ENCODE data around the gene RNASE1.

RNASE1 gene

GRCh38 chr14:20789230-20789813, 13.3 kb downstream of the RNASE1 start:
- H3K36me3 ChIP-seq: no peaks in the 10 kb centered on the region
- peaks cover 86% of the 10 kb centered on the region for H3K27me3 ChIP-seq (ENCODE audit: insufficient read depth, low read depth, severe bottlenecking)
- H3K27ac ChIP-seq: no peak overlapping the region
- H3K4me3 ChIP-seq (ENCODE audit: low read depth, low read length): no peak overlapping the region
- no peak for DNase-seq
- H3K9me3 ChIP-seq (ENCODE audit: severe bottlenecking): no peaks in the 10 kb centered on the region
- no peak for TF ChIP-seq CTCF (IDR thresholded peaks at IDR 0.05; ENCODE audit: low read depth, low read length)

GRCh38 chr14:20787025-20787424, 15.6 kb downstream of the RNASE1 start:
- no peak for DNase-seq
- Histone ChIP-seq H3K4me3 (ENCODE audit: low read depth, low read length) (no peak overlapping the region), H3K9me3 (ENCODE audit: severe bottlenecking) (no peaks in the 10 kb centered on the region), H3K36me3 (no peaks in the 10 kb centered on the region), H3K27ac (no peak overlapping the region), H3K27me3 (ENCODE audit: insufficient read depth, low read depth, severe bottlenecking) (peaks cover 87% of the 10 kb centered on the region)
- no peak for TF ChIP-seq CTCF (IDR thresholded peaks at IDR 0.05; ENCODE audit: low read depth, low read length)

GRCh38 chr14:20782280-20782890, 20.3 kb downstream of the RNASE1 start:
- H3K27ac ChIP-seq: no peak overlapping the region
- peaks cover 83% of the 10 kb centered on the region for H3K27me3 ChIP-seq (ENCODE audit: insufficient read depth, low read depth, severe bottlenecking)
- no peak overlapping the region for H3K4me3 ChIP-seq (ENCODE audit: low read depth, low read length)
- no peaks in the 10 kb centered on the region for H3K36me3 ChIP-seq
- H3K9me3 ChIP-seq (ENCODE audit: severe bottlenecking): no peaks in the 10 kb centered on the region
- DNase-seq: no peak
- no peak for TF ChIP-seq CTCF (IDR thresholded peaks at IDR 0.05; ENCODE audit: low read depth, low read length)

- Histone ChIP-seq H3K4me3 (ENCODE audit: low read depth, low read length) (no peak overlapping the region), H3K27ac (no peak overlapping the region), H3K27me3 (ENCODE audit: insufficient read depth, low read depth, severe bottlenecking) (peaks cover 84% of the 10 kb centered on the region), H3K9me3 (ENCODE audit: severe bottlenecking) (no peaks in the 10 kb centered on the region), H3K36me3 (no peaks in the 10 kb centered on the region)
- TF ChIP-seq CTCF (IDR thresholded peaks at IDR 0.05; ENCODE audit: low read depth, low read length): no peak
- DNase-seq: no peak
Measured at GRCh38 chr14:20781803-20782202, 20.8 kb downstream of the RNASE1 start.

GRCh38 chr14:20775901-20776300, 26.7 kb downstream of the RNASE1 start:
- no peak overlapping the region for H3K27ac ChIP-seq
- no peak for TF ChIP-seq CTCF (IDR thresholded peaks at IDR 0.05; ENCODE audit: low read depth, low read length)

GRCh38 chr14:20775043-20775442, 27.6 kb downstream of the RNASE1 start:
- Histone ChIP-seq H3K27me3 (ENCODE audit: insufficient read depth, low read depth, severe bottlenecking) (peaks cover 82% of the 10 kb centered on the region), H3K4me3 (ENCODE audit: low read depth, low read length) (no peak overlapping the region)
- TF ChIP-seq CTCF (IDR thresholded peaks at IDR 0.05; ENCODE audit: low read depth, low read length): no peak

More at GRCh38 chr14:20775901-20776300, 26.7 kb downstream of the RNASE1 start:
- no peak for DNase-seq
- no peaks in the 10 kb centered on the region for H3K9me3 ChIP-seq (ENCODE audit: severe bottlenecking)
- no peak overlapping the region for H3K4me3 ChIP-seq (ENCODE audit: low read depth, low read length)
- no peaks in the 10 kb centered on the region for H3K36me3 ChIP-seq
- peaks cover 77% of the 10 kb centered on the region for H3K27me3 ChIP-seq (ENCODE audit: insufficient read depth, low read depth, severe bottlenecking)

More at GRCh38 chr14:20775043-20775442, 27.6 kb downstream of the RNASE1 start:
- no peaks in the 10 kb centered on the region for H3K36me3 ChIP-seq
- H3K9me3 ChIP-seq (ENCODE audit: severe bottlenecking): no peaks in the 10 kb centered on the region
- H3K27ac ChIP-seq: no peak overlapping the region
- DNase-seq: no peak
